SU-DHL-6 (cell line): ENCODE data around the gene CDK6.

Experiments used
- H2AFZ ChIP-seq: fragments of 200-600 bp; sonication (generic); 2 replicates; pipeline ENCODE4 v1.6.1; 2014; ENCODE audit warnings: low read depth, mild to moderate bottlenecking, moderate library complexity, mixed read lengths, antibody characterized with exemption, low read length; ENCODE audit not compliant: severe bottlenecking
- H3F3A ChIP-seq: fragments of 200-600 bp; shearing (Covaris generic); 2 replicates; pipeline ENCODE4 v1.6.0; 2016; ENCODE audit warnings: antibody characterized with exemption, mild to moderate bottlenecking; ENCODE audit not compliant: insufficient read depth
- H3K27ac ChIP-seq: fragments of 200-600 bp; sonication (generic); 2 replicates; pipeline ENCODE4 v1.5.1; 2016; ENCODE audit warnings: low read depth, mild to moderate bottlenecking, low read length, moderate library complexity, mixed read lengths
- H3K27me3 ChIP-seq: fragments of 200-600 bp; sonication (generic), shearing (Covaris generic); 2 replicates; pipeline ENCODE4 v1.6.0; 2014; ENCODE audit warnings: mild to moderate bottlenecking, low read length
- H3K36me3 ChIP-seq: fragments of 200-600 bp; sonication (generic); 2 replicates; pipeline ENCODE4 v1.6.1; 2014; ENCODE audit warnings: mild to moderate bottlenecking, low read length, mixed read lengths
- H3K4me2 ChIP-seq: fragments of 300-600, 200-600 bp; shearing (Covaris generic), sonication (generic); 2 replicates; pipeline ENCODE4 v1.6.0; 2014; ENCODE audit warnings: low read length, low read depth, mild to moderate bottlenecking; ENCODE audit not compliant: poor library complexity, severe bottlenecking
- H3K4me3 ChIP-seq: fragments of 200-600 bp; sonication (generic); 2 replicates; pipeline ENCODE4 v1.5.1; 2014; ENCODE audit warnings: antibody characterized with exemption, low read length, mild to moderate bottlenecking, mixed read lengths; ENCODE audit not compliant: insufficient read depth, poor library complexity, severe bottlenecking
- H3K79me2 ChIP-seq: fragments of 200-600 bp; sonication (generic); 2 replicates; pipeline ENCODE4 v1.6.1; 2014; ENCODE audit warnings: mild to moderate bottlenecking, low read length, moderate library complexity; ENCODE audit not compliant: insufficient read depth
- H3K9ac ChIP-seq: fragments of 200-600 bp; sonication (generic); 2 replicates; pipeline ENCODE4 v1.7.0; 2014; ENCODE audit warnings: mild to moderate bottlenecking, low read length
- H3K9me2 ChIP-seq: fragments of 200-600 bp; sonication (generic); replicated peaks from 2 replicates; pipeline ENCODE4 v1.6.1; 2014; ENCODE audit warnings: low read length; ENCODE audit not compliant: insufficient read depth
- H3K9me3 ChIP-seq: fragments of 200-600 bp; sonication (generic); 2 replicates; pipeline ENCODE4 v1.6.1; 2014; ENCODE audit warnings: low read length, mixed read lengths; ENCODE audit not compliant: insufficient read depth
- H4K20me1 ChIP-seq: fragments of 200-600 bp; sonication (generic); 2 replicates; pipeline ENCODE4 v1.6.1; 2014; ENCODE audit warnings: low read depth, mild to moderate bottlenecking, antibody characterized with exemption, low read length, moderate library complexity, mixed read lengths
- CTCF ChIP-seq: fragments of 200-600 bp; sonication (generic); IDR thresholded peaks from one replicate; pipeline ENCODE4 v1.5.1; 2017; ENCODE audit warnings: antibody characterized with exemption, mild to moderate bottlenecking, low read length, moderate library complexity; ENCODE audit not compliant: insufficient read depth, poor library complexity, severe bottlenecking
- EZH2phosphoT487 ChIP-seq: fragments of 200-600 bp; sonication (generic), shearing (Covaris generic); conservative IDR thresholded peaks from 2 replicates; pipeline ENCODE4 v1.6.1; 2018; ENCODE audit warnings: mild to moderate bottlenecking, antibody characterized with exemption, low read length, moderate library complexity, mixed read lengths

CDK6 gene

GRCh38 chr7:92754919-92755581, 81.3 kb downstream of the CDK6 start:
- Histone ChIP-seq H4K20me1 (no peaks in the 10 kb centered on the region), H3F3A (no peaks in the 10 kb centered on the region), H3K27ac (no peak overlapping the region), H3K79me2 (no peaks in the 10 kb centered on the region), H3K27me3 (no peaks in the 10 kb centered on the region), H2AFZ (no peak overlapping the region), H3K9ac (no peak overlapping the region), H3K9me3 (no peaks in the 10 kb centered on the region), H3K4me3 (no peak overlapping the region), H3K4me2 (no peak overlapping the region), H3K9me2 (no peaks in the 10 kb centered on the region), H3K36me3 (no peaks in the 10 kb centered on the region)
- TF ChIP-seq EZH2phosphoT487 (no peak), CTCF (no peak)

GRCh38 chr7:92753614-92754013, 82.8 kb downstream of the CDK6 start:
- H3K4me2 ChIP-seq: no peak overlapping the region
- TF ChIP-seq CTCF (no peak), EZH2phosphoT487 (no peak)

GRCh38 chr7:92751902-92752901, 84.2 kb downstream of the CDK6 start:
- no peaks in the 10 kb centered on the region for H3K79me2 ChIP-seq
- H3K9me3 ChIP-seq: no peaks in the 10 kb centered on the region
- H3K27ac ChIP-seq: no peak overlapping the region
- no peaks in the 10 kb centered on the region for H4K20me1 ChIP-seq
- H3K9me2 ChIP-seq: no peaks in the 10 kb centered on the region
- no peaks in the 10 kb centered on the region for H3K36me3 ChIP-seq
- H2AFZ ChIP-seq: no peak overlapping the region
- no peak overlapping the region for H3K4me2 ChIP-seq
- H3K9ac ChIP-seq: no peak overlapping the region
- H3K27me3 ChIP-seq: no peaks in the 10 kb centered on the region
- H3F3A ChIP-seq: no peaks in the 10 kb centered on the region
- no peak overlapping the region for H3K4me3 ChIP-seq
- TF ChIP-seq EZH2phosphoT487: no peak
- no peak for TF ChIP-seq CTCF

More at GRCh38 chr7:92753614-92754013, 82.8 kb downstream of the CDK6 start:
- Histone ChIP-seq H3K79me2 (no peaks in the 10 kb centered on the region), H3F3A (no peaks in the 10 kb centered on the region), H4K20me1 (no peaks in the 10 kb centered on the region), H3K9ac (no peak overlapping the region), H3K9me3 (no peaks in the 10 kb centered on the region), H3K27me3 (no peaks in the 10 kb centered on the region), H3K4me3 (no peak overlapping the region), H3K9me2 (no peaks in the 10 kb centered on the region), H3K36me3 (no peaks in the 10 kb centered on the region), H2AFZ (no peak overlapping the region), H3K27ac (no peak overlapping the region)
